HG03280 (cell line): ENCODE data around the gene EZH2.
A peak's percentile ranks its signal among the peaks of the same experiment; 100 is the strongest.

ENCODE experiments used
- ATAC-seq: cut with Tn5 transposase; IDR thresholded peaks from one replicate; pipeline ENCODE4 v1.9.1; 2021; ENCODE audit warnings: mild to moderate bottlenecking, moderate library complexity; ENCODE audit not compliant: unreplicated experiment

EZH2 gene

GRCh38 chr7:148858489-148858888 lies 25.6 kb downstream of the EZH2 start:
- ATAC-seq = no peak

GRCh38 chr7:148856891-148857290 lies 27.2 kb downstream of the EZH2 start:
- no peak for ATAC-seq

GRCh38 chr7:148856578-148856881 lies 27.6 kb downstream of the EZH2 start:
- ATAC-seq = no peak

- no peak for ATAC-seq
These were observed 29.1 kb downstream of the EZH2 start for GRCh38 chr7:148854983-148855382.

- ATAC-seq = no peak
These were observed 31.8 kb downstream of the EZH2 start for GRCh38 chr7:148852272-148852671.

- ATAC-seq = no peak
These were observed 33.5 kb downstream of the EZH2 start for GRCh38 chr7:148850564-148850963.

GRCh38 chr7:148849393-148850098 lies 34.5 kb downstream of the EZH2 start:
- no peak for ATAC-seq

- no peak for ATAC-seq
These were observed 36.0 kb downstream of the EZH2 start for GRCh38 chr7:148847815-148848734.

- peak; percentile 50 for ATAC-seq
These were observed 45.2 kb downstream of the EZH2 start for GRCh38 chr7:148838905-148839304.

GRCh38 chr7:148835854-148836253 lies 48.2 kb downstream of the EZH2 start:
- no peak for ATAC-seq

GRCh38 chr7:148834605-148835004 lies 49.5 kb downstream of the EZH2 start:
- ATAC-seq = no peak

GRCh38 chr7:148831782-148832181 lies 52.3 kb downstream of the EZH2 start:
- ATAC-seq = no peak

GRCh38 chr7:148830897-148831692 lies 53.0 kb downstream of the EZH2 start:
- ATAC-seq = no peak

GRCh38 chr7:148828965-148829364 lies 55.1 kb downstream of the EZH2 start:
- no peak for ATAC-seq

GRCh38 chr7:148825338-148825737 lies 58.8 kb downstream of the EZH2 start:
- no peak for ATAC-seq

- no peak for ATAC-seq
These were observed 59.2 kb downstream of the EZH2 start for GRCh38 chr7:148824864-148825263.

GRCh38 chr7:148821422-148821821 lies 62.7 kb downstream of the EZH2 start:
- ATAC-seq = no peak

- ATAC-seq = no peak
These were observed 64.3 kb downstream of the EZH2 start for GRCh38 chr7:148819697-148820360.

- ATAC-seq = no peak
These were observed 68.5 kb downstream of the EZH2 start for GRCh38 chr7:148815612-148816011.

- no peak for ATAC-seq
These were observed 69.0 kb downstream of the EZH2 start for GRCh38 chr7:148814922-148815559.
